GM19455 (cell line): ENCODE measurements around the gene BPNT1.
A peak's percentile ranks its signal among the peaks of the same experiment; 100 is the strongest.
"Not testable (repeated sequence)": the region's sequence is repeated elsewhere in the genome, so short reads cannot be mapped to it uniquely, and the experiment has no call there.

Experiments
- ATAC-seq: cut with Tn5 transposase; IDR thresholded peaks from one replicate; pipeline ENCODE4 v1.9.1; 2021; ENCODE audit not compliant: unreplicated experiment

BPNT1 gene

GRCh38 chr1:220084460-220084859 is 5.1 kb downstream of the BPNT1 start:
- no peak for ATAC-seq

DNA sequence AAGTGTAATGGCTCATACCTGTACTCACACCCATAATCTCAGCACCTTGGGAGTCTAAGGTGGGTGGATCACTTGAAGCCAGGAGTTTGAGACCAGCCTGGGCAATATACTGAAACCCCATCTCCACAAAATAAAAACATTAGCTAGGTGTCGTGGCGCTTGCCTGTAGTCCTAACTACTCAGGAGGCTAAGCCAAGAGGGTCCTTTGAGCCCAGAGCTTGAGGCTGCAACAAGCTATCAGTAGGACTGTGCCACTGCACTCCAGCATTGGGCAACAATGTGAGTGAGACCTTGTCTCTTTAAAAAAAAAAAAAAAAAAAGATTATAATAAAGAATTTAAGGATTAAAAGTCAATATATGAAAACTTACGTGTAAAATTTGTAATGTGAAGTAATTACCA is 11.7 kb downstream of the BPNT1 start:
- ATAC-seq = no peak

GRCh38 chr1:220076861-220077762 is 12.5 kb downstream of the BPNT1 start:
- ATAC-seq = no peak

DNA sequence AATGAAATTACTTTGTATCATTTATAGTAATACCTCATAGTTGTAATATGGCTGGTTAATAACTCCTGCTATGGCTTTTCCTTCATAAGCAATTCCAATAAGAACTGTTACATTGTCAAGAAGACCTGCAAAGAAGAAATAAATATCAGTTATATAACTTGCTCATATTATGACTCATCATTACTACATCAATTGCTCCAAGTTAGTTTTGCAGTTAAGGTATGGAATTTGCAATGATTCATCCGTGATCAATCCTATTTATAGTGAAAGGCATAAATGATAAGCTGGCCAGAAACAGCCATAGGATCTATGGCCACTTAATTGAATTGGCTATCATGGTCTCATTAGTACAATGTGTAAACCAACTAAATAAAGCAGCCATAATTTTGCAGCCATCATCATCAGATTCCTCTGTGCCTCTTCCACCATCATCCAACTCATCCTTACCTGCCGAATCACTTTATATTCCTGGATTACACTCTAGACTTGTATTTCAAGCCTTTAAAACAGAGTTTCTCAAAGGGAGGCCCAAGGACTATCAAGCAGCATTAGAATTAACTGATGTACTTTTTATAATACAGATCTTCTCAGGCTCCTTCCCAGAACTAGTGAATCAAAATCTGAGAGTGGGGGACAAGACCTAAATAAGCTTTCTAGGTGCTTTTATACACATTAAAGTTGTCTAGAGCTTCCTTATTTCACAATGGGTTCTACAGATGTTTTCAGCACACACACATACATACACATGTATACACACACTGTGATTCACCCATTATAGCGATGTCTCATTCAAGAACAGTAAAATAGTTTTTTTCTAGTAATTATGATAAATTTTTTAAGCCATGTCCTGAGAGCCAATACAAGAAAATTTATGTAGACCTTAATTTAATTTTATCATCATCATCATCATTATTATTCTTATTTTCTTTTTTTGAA is 22.1 kb downstream of the BPNT1 start:
- no peak for ATAC-seq

GRCh38 chr1:220062629-220063028 is 27.0 kb downstream of the BPNT1 start:
- ATAC-seq = no peak

DNA sequence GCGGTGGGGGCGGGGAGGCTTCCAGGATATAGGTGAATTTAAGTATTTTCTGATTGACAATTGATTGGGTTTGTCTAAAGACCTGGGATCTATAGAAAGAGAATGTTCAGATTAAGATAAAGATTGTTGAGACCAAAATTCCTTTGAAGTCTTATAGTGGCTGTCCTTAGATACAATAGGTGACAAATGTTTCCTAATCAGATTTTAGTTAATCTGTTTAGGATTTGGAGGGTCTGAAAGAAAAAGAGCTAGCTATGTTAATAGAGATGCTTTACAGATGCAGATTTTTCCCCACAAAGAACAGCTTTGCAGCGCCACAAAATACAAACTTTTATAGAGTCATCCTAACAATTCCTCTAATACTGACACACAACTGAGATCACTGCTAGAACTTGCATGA is 28.7 kb downstream of the BPNT1 start:
- ATAC-seq = no peak

DNA sequence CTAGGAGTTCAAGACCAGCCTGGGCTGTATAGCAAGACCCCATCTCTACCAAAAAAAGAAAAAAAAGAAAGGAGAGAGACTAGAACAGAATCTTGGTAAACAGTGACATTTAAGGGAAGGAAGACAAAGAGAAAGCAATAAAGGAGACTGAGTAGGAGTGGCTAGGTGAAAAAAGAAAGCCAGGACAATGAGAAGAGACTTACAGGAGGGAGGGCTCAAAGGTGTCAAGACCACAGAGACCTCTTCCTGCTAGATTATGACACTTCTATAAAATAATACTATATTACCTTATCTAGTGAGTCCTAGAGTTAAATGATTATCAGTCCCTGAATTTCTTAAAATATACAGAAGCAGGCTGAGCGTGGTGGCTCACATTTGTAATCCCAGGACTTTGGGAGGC is 33.2 kb downstream of the BPNT1 start:
- ATAC-seq = no peak

GRCh38 chr1:220046052-220046930 is 43.3 kb downstream of the BPNT1 start, which contains the start of gene EPRS1:
EPRS1 (minus strand) TSS chr1:220046505; CDS start chr1:220046388, 117 bp downstream.
- ATAC-seq = peak; percentile 98

- peak; percentile 21 for ATAC-seq
These were observed 44.1 kb downstream of the BPNT1 start for GRCh38 chr1:220045356-220046051.

GRCh38 chr1:220044678-220045355 is 44.8 kb downstream of the BPNT1 start:
- ATAC-seq = no peak

- ATAC-seq = no peak
These were observed 45.9 kb downstream of the BPNT1 start for GRCh38 chr1:220043646-220044045.

GRCh38 chr1:220040028-220040596 is 49.5 kb downstream of the BPNT1 start:
- ATAC-seq = no peak

- no peak for ATAC-seq
These were observed 50.9 kb downstream of the BPNT1 start for GRCh38 chr1:220038640-220039039.

GRCh38 chr1:220037810-220038209 is 51.8 kb downstream of the BPNT1 start:
- ATAC-seq = not testable (repeated sequence)

GRCh38 chr1:220032911-220033310 is 56.7 kb downstream of the BPNT1 start:
- ATAC-seq = no peak

- no peak for ATAC-seq
These were observed 58.3 kb downstream of the BPNT1 start for GRCh38 chr1:220031287-220031686.

GRCh38 chr1:220028346-220028895 is 61.2 kb downstream of the BPNT1 start:
- no peak for ATAC-seq

- ATAC-seq = no peak
These were observed 70.5 kb downstream of the BPNT1 start for GRCh38 chr1:220019071-220019470.

DNA sequence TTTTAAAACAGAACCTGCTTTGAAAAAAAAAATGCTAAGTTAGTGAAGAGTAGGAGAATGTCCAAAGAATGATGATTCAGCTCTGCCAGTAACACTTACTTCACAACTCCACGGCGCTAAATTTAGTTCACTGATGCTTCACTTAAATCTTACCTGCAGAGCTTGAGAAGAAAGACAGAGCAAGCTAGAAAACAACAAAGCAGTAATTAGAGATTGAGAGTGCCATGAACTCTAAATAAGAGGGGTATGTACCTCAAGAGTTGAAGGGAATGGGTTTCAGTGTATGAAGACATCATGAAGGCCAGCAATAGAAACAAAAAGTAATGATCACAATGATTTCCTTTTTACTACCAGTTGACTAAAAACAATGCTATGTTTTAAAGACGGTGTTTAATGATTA is 76.1 kb downstream of the BPNT1 start:
- no peak for ATAC-seq
